Suprapubic skin (tissue), 4 donors: Measurements from ENCODE around the gene SHE. TPM values are rescaled to one million over a fixed set of nuclear protein-coding genes. Genes with fewer than 3 reads are reported as not detected.

Experiments
- DNase-seq, 2 donors: peaks; one replicate each; pipeline ENCODE4 v3.0.0-alpha.2; 2019; ENCODE audit warnings: low spot score in 2 of 2
- H3K27ac ChIP-seq: fragments of 200-600 bp; sonication (generic); one replicate; pipeline ENCODE4 v1.5.1; 2019
- H3K27me3 ChIP-seq: fragments of 200-600 bp; sonication (generic); one replicate; pipeline ENCODE4 v1.5.1; 2019
- H3K36me3 ChIP-seq: fragments of 200-600 bp; sonication (generic); one replicate; pipeline ENCODE4 v1.5.1; 2019
- H3K4me1 ChIP-seq: fragments of 200-600 bp; sonication (generic); one replicate; pipeline ENCODE4 v1.5.1; 2019
- H3K4me3 ChIP-seq: fragments of 200-600 bp; sonication (generic); one replicate; pipeline ENCODE4 v1.5.1; 2019; ENCODE audit warnings: mild to moderate bottlenecking
- H3K9me3 ChIP-seq: fragments of 200-600 bp; sonication (generic); one replicate; pipeline ENCODE4 v1.5.1; 2019
- EP300 ChIP-seq: sonication (generic); formaldehyde crosslinking; IDR thresholded peaks from one replicate; pipeline ENCODE4 v1.6.1; 2017; ENCODE audit warnings: antibody characterized with exemption
- POLR2A ChIP-seq, 2 donors: fragments of 450-650 bp; IDR thresholded peaks; one replicate each; pipeline ENCODE4 v1.6.1; 2017; ENCODE audit warnings: antibody characterized with exemption in 2 of 2, mild to moderate bottlenecking in 2 of 2, moderate library complexity in 2 of 2
- POLR2AphosphoS5 ChIP-seq, 3 donors: sonication (generic); formaldehyde crosslinking; IDR thresholded peaks; one replicate each; pipeline ENCODE4 v1.6.1; 2017; ENCODE audit warnings: antibody characterized with exemption in 3 of 3
- WGBS: methylation state at CpG from one replicate; pipeline ENCODE4 v1.1.5; 2018; 5-methylcytosine and 5-hydroxymethylcytosine counted together
- total RNA-seq, 4 donors: library from RNA; depleted of rRNA; stranded (reverse); fragments of >200 nt; gene quantifications; one replicate each; pipeline ENCODE4 v1.1.0, GENCODE V29; 2016
- TF ChIP-seq, protein P1 (sequence below), 2 donors: fragments of 200-600 bp in 1 of 2; fragments of 450-650 bp in 1 of 2; sonication (generic) in 1 of 2; IDR thresholded peaks; one replicate each; pipeline ENCODE4 v1.5.1; 2016 to 2019; ENCODE audit warnings: antibody characterized with exemption in 2 of 2, mild to moderate bottlenecking in 1 of 2, moderate library complexity in 1 of 2

The SHE gene
- total RNA-seq, 4 donors from 2014 or later: 2.0 to 7.3 (median 4.8) TPM

DNA sequence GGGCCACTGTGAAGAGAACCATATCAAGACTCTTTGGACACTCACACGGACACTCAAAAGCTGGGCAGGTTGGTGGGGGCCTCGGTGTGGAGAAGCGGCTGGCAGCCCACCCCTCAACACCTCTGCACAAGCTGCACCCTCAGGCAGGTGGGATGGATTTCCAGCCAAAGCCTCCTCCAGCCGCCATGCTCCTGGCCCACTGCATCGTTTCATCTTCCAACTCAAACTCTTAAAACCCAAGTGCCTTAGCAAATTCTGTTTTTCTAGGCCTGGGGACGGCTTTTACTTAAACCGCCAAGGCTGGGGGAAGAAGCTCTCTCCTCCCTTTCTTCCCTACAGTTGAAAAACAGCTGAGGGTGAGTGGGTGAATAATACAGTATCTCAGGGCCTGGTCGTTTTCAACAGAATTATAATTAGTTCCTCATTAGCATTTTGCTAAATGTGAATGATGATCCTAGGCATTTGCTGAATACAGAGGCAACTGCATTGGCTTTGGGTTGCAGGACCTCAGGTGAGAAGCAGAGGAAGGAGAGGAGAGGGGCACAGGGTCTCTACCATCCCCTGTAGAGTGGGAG is 36.5 kb downstream of the SHE start:
- TF ChIP-seq EP300: no peak
- no peak for TF ChIP-seq POLR2AphosphoS5 (IDR thresholded peaks at IDR 0.05)
- TF ChIP-seq, protein P1, sequence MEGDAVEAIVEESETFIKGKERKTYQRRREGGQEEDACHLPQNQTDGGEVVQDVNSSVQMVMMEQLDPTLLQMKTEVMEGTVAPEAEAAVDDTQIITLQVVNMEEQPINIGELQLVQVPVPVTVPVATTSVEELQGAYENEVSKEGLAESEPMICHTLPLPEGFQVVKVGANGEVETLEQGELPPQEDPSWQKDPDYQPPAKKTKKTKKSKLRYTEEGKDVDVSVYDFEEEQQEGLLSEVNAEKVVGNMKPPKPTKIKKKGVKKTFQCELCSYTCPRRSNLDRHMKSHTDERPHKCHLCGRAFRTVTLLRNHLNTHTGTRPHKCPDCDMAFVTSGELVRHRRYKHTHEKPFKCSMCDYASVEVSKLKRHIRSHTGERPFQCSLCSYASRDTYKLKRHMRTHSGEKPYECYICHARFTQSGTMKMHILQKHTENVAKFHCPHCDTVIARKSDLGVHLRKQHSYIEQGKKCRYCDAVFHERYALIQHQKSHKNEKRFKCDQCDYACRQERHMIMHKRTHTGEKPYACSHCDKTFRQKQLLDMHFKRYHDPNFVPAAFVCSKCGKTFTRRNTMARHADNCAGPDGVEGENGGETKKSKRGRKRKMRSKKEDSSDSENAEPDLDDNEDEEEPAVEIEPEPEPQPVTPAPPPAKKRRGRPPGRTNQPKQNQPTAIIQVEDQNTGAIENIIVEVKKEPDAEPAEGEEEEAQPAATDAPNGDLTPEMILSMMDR (IDR thresholded peaks at IDR 0.05): no peak
- no peak for TF ChIP-seq POLR2A (IDR thresholded peaks at IDR 0.05)
- Histone ChIP-seq H3K9me3 (no peaks in the 10 kb centered on the region), H3K36me3 (peaks cover 11% of the 10 kb centered on the region), H3K27me3 (no peaks in the 10 kb centered on the region), H3K4me3 (no peak overlapping the region), H3K4me1 (peaks cover 38% of the 10 kb centered on the region), H3K27ac (peak overlapping the region; percentile 29)
- no peak for DNase-seq
- WGBS: 62% methylated on average over 8 of the region's 8 CpGs

DNA sequence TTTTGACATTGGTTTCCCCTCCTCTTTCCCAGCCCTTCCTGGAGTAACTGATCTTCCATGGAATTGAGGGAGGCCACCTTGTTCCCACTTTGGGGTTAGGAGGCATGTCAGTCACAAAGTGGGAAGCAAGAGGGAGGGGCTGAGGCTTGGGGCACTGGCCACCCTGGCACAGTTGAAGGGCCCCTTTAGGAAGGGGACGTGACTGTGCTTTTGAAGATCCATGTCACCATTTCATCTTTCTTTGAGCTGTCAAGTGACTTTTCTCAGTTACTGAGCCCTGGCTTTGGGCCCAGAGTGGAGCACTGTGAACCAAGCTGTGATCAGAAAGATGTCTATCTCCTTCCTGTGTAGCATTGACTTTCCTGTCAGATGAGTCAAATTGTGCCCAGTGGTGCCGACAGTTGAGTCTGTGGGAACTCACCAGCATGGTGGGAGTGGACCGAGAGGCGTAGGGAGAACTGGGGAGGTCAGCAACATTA is 38.7 kb downstream of the SHE start:
- no peaks in the 10 kb centered on the region for H3K27me3 ChIP-seq
- peaks cover 11% of the 10 kb centered on the region for H3K36me3 ChIP-seq
- peak overlapping the region; percentile 66 for H3K27ac ChIP-seq
- TF ChIP-seq POLR2A (IDR thresholded peaks at IDR 0.05) (no peak), POLR2AphosphoS5 (IDR thresholded peaks at IDR 0.05) (no peak), EP300 (no peak)
- TF ChIP-seq, protein P1 (IDR thresholded peaks at IDR 0.05): no peak
- no peak for DNase-seq
- WGBS: 51% methylated on average over 4 of the region's 4 CpGs
- H3K4me1 ChIP-seq: peaks cover 38% of the 10 kb centered on the region
- no peaks in the 10 kb centered on the region for H3K9me3 ChIP-seq
- no peak overlapping the region for H3K4me3 ChIP-seq

DNA sequence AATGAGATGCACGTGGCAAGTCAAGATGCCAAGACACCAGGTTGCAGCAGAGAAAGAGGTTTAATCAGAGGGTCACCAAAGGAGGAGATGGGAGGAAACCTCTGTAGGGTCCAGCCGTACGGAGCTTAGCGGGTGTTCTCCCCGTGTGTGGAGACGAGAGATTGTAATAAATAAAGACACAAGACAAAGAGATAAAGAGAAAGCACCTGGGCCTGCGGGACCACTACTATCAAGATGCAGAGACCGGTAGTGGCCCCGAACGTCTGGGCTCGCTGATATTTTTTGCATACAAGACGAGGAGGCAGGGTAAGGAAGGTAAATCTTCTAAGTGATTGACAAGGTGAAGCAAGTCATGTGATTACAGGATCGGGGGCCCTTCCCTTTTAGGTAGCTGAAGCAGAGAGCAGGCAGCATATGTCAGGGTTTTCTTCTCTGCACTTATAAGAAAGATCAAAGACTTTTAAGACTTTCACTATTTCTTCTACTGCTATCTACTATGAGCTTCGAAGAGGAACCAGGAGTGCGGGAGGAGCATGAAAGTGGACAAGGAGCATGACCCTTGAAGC is 41.4 kb downstream of the SHE start:
- Histone ChIP-seq H3K27me3 (no peaks in the 10 kb centered on the region), H3K4me1 (peaks cover 25% of the 10 kb centered on the region), H3K9me3 (no peaks in the 10 kb centered on the region), H3K27ac (no peak overlapping the region), H3K4me3 (no peak overlapping the region), H3K36me3 (peaks cover 14% of the 10 kb centered on the region)
- no peak for TF ChIP-seq POLR2AphosphoS5 (IDR thresholded peaks at IDR 0.05)
- no peak for TF ChIP-seq EP300
- TF ChIP-seq, protein P1 (IDR thresholded peaks at IDR 0.05): no peak
- TF ChIP-seq POLR2A (IDR thresholded peaks at IDR 0.05): no peak
- no peak for DNase-seq
- 73% methylated on average over 15 of the region's 15 CpGs for WGBS

DNA sequence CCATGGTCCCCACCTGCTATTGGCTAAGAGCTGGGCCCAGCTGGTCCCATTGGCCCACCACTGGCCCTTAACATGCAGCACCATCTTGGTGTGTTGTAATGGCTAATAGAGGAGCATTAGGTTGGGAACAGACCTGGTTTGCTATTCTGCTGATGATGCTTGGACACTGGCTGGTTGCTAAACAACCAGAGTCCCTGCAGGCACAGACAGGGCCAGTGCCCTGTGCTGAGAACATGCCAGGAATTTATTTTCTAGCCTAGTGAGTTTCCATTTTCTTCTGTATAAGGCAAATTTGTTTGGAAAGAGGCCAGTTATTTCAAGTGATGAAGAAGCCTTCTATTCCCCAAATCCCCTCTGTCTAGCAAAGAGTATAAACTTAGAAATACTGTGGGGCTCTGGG is 43.1 kb downstream of the SHE start:
- Histone ChIP-seq H3K4me3 (no peak overlapping the region), H3K27me3 (no peaks in the 10 kb centered on the region), H3K36me3 (peaks cover 18% of the 10 kb centered on the region), H3K27ac (no peak overlapping the region), H3K9me3 (no peaks in the 10 kb centered on the region), H3K4me1 (peaks cover 15% of the 10 kb centered on the region)
- no peak for DNase-seq
- TF ChIP-seq EP300 (no peak), POLR2A (IDR thresholded peaks at IDR 0.05) (no peak), POLR2AphosphoS5 (IDR thresholded peaks at IDR 0.05) (no peak)
- TF ChIP-seq, protein P1 (IDR thresholded peaks at IDR 0.05): no peak

DNA sequence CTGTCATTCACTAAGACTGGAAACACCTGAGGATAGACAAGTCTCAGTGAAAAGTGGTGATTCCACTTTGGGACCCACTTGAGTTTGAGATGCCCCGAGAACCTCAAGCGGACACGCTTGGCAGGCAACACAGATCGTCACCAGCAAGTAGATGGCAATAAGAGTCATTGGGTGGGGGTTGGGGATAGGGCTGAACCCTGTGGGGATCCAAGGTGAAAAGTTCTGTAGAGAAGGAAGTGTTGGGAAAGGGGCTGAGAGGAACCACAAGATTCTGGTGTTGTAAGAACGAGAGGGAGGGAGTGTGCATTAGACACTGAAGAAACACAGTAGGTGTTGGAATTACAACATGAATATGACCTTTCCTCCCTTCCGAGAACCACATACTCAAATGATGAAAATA is 45.6 kb downstream of the SHE start:
- Histone ChIP-seq H3K27ac (no peak overlapping the region), H3K27me3 (no peaks in the 10 kb centered on the region), H3K9me3 (no peaks in the 10 kb centered on the region), H3K4me1 (peaks cover 21% of the 10 kb centered on the region), H3K4me3 (no peak overlapping the region), H3K36me3 (peaks cover 24% of the 10 kb centered on the region)
- TF ChIP-seq POLR2AphosphoS5 (IDR thresholded peaks at IDR 0.05) (no peak), EP300 (no peak), POLR2A (IDR thresholded peaks at IDR 0.05) (no peak)
- TF ChIP-seq, protein P1 (IDR thresholded peaks at IDR 0.05): no peak
- DNase-seq: no peak
- 88% methylated on average over 6 of the region's 6 CpGs for WGBS
